OCI-LY7 (cell line): ENCODE measurements around the gene NHLRC4.

Source experiments
- EZH2phosphoT487 ChIP-seq: fragments of 200-600 bp; sonication (generic); IDR thresholded peaks from 2 replicates; pipeline ENCODE4 v1.6.1; 2018; ENCODE audit warnings: low read depth, borderline replicate concordance, mild to moderate bottlenecking, mixed run types, antibody characterized with exemption, low read length, moderate library complexity, mixed read lengths
- TF ChIP-seq, protein P1 (sequence below): fragments of 200-600 bp; sonication (generic); conservative IDR thresholded peaks from 2 replicates; pipeline ENCODE4 v1.5.1; 2014; ENCODE audit warnings: mild to moderate bottlenecking, antibody characterized with exemption, low read length, moderate library complexity, mixed read lengths

DNA sequence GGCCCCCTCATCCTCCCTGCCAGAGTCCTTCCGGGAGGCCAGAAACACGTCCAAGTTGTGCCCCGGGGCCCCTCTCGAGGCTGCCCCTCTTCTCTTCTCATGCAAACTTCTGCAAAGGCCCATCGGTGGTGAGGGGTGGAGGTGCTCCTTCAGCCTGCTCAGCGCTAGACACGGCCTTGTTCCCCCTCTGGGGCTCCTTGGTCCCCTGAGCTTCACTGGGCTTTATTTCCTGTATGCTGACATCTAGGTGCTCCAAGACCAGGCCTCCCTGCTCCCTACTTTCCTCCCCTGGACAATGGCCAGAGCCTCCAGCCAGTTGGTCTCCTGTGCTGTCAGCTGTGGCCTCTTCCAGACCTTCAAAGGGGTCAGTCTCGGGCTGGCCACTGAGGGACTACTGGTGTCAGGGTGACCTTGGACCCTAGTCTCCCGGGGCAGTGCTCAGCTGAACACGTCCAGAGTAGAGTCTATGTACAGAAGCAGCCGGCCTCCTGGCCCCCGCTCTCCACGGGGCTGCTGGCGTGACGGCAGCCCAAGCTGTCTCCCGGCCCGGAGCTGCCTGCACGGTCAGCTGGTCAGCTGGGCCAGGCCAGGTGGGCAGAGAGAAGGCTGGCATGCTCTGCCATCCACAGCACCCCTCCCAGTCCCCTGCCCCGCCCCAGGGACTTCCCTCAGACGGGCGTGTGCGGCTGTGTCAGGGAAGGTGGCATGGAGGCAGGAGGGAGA is 8.3 kb upstream of the NHLRC4 start:
- TF ChIP-seq, protein P1, sequence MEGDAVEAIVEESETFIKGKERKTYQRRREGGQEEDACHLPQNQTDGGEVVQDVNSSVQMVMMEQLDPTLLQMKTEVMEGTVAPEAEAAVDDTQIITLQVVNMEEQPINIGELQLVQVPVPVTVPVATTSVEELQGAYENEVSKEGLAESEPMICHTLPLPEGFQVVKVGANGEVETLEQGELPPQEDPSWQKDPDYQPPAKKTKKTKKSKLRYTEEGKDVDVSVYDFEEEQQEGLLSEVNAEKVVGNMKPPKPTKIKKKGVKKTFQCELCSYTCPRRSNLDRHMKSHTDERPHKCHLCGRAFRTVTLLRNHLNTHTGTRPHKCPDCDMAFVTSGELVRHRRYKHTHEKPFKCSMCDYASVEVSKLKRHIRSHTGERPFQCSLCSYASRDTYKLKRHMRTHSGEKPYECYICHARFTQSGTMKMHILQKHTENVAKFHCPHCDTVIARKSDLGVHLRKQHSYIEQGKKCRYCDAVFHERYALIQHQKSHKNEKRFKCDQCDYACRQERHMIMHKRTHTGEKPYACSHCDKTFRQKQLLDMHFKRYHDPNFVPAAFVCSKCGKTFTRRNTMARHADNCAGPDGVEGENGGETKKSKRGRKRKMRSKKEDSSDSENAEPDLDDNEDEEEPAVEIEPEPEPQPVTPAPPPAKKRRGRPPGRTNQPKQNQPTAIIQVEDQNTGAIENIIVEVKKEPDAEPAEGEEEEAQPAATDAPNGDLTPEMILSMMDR, result no peak
- no peak for TF ChIP-seq EZH2phosphoT487
